Spleen (tissue), 11 donors: ENCODE results near the gene AR. TPM values are rescaled to one million over a fixed set of nuclear protein-coding genes. Genes with fewer than 3 reads are reported as not detected.

Source experiments
- DNase-seq: peaks from one replicate; pipeline ENCODE4 v3.0.0-alpha.2; 2020
- H3K27ac ChIP-seq, 8 donors: fragments of 200-600 bp; sonication (generic) in 7 of 8; 1 replicate in 4 of 8; 2 replicates in 4 of 8; pipeline versions ENCODE4 v1.5.0 to v1.8.0; 2016 to 2021; ENCODE audit warnings: inconsistent platforms in 4 of 8, mild to moderate bottlenecking in 4 of 8, moderate library complexity in 1 of 8
- H3K27me3 ChIP-seq, 7 donors: fragments of 200-600 bp; sonication (generic) in 6 of 7; replicated peaks in 1 of 7; 1 replicate in 4 of 7; 2 replicates in 3 of 7; pipeline versions ENCODE4 v1.5.0 to v1.8.0; 2016 to 2021; ENCODE audit warnings: inconsistent platforms in 3 of 7, mild to moderate bottlenecking in 1 of 7
- H3K36me3 ChIP-seq, 6 donors: fragments of 200-600 bp; sonication (generic) in 5 of 6; 1 replicate in 4 of 6; 2 replicates in 2 of 6; pipeline versions ENCODE4 v1.5.0 to v1.8.0; 2016 to 2021; ENCODE audit warnings: inconsistent platforms in 2 of 6
- H3K4me1 ChIP-seq, 6 donors: fragments of 200-600 bp; sonication (generic) in 5 of 6; 1 replicate in 3 of 6; 2 replicates in 3 of 6; pipeline versions ENCODE4 v1.5.0 to v1.8.0; 2016 to 2021; ENCODE audit warnings: inconsistent platforms in 3 of 6
- H3K4me3 ChIP-seq, 8 donors: fragments of 200-600 bp; sonication (generic) in 7 of 8; 1 replicate in 4 of 8; 2 replicates in 4 of 8; pipeline versions ENCODE4 v1.5.0 to v1.8.0; 2016 to 2021; ENCODE audit warnings: inconsistent platforms in 4 of 8, mild to moderate bottlenecking in 4 of 8, moderate library complexity in 2 of 8
- H3K9me3 ChIP-seq, 8 donors: fragments of 200-600 bp; sonication (generic) in 7 of 8; 1 replicate in 4 of 8; 2 replicates in 4 of 8; pipeline versions ENCODE4 v1.5.0 to v1.8.0; 2016 to 2021; ENCODE audit warnings: inconsistent platforms in 4 of 8
- POLR2A ChIP-seq, 3 donors: fragments of 450-650 bp; IDR thresholded peaks; one replicate each; pipeline ENCODE4 v1.5.1; 2017; ENCODE audit warnings: antibody characterized with exemption in 3 of 3, mild to moderate bottlenecking in 1 of 3
- POLR2AphosphoS5 ChIP-seq, 3 donors: sonication (generic); formaldehyde crosslinking; IDR thresholded peaks; one replicate each; pipeline ENCODE4 v1.5.1; 2017; ENCODE audit warnings: antibody characterized with exemption in 3 of 3
- WGBS, 5 donors: extraction: QIAGEN DNeasy Blood & Tissue Kit in 3 of 5; methylation state at CpG; one replicate each; pipeline versions ENCODE4 v1.1.5 to v1.1.7; 2013 to 2018; 5-methylcytosine and 5-hydroxymethylcytosine counted together
- intact Hi-C: fragments of 100-400 bp; cut with DNase I; formaldehyde crosslinking; loops from one replicate; pipeline ENCODE4 v1.15.0; 2023; ENCODE audit warnings: low total_unique reads
- polyA plus RNA-seq, 3 donors: library from polyadenylated mRNA; stranded (reverse); fragments of 200-250 nt; gene quantifications; one replicate each; pipeline ENCODE4 v1.2.1, GENCODE V29; 2013
- total RNA-seq, 7 donors: library from RNA; depleted of rRNA in 3 of 7; stranded (reverse); fragments of >200 nt in 3 of 7; fragmentation: NEBNext Ultra II Directional in 4 of 7; extraction: Animal tissue kit (Norgen Biotek cat#: 25700) in 4 of 7; gene quantifications; one replicate each; pipeline versions ENCODE4 v1.1.0 to v1.2.1, GENCODE V29; 2016 to 2021
- TF ChIP-seq, protein P1 (sequence below), 11 experiments: fragments of 200-600 bp in 7 of 11; fragments of 450-650 bp in 4 of 11; sonication (generic) in 4 of 11; IDR thresholded peaks in 8 of 11; conservative IDR thresholded peaks in 3 of 11; 1 replicate in 7 of 11; 2 replicates in 4 of 11; pipeline versions ENCODE4 v1.4.0 to v1.8.0; 2016 to 2021; ENCODE audit warnings: antibody characterized with exemption in 11 of 11, inconsistent platforms in 4 of 11, mild to moderate bottlenecking in 1 of 11
- donor health status: healthy with polysubstance abuse.
- donor health status: DM: no; HTN: no; CAD: no; lungs with moderate emphysema.
- donor health status: DM: no; HTN: no; CAD: no.
- donor health status: Bipolar disorder and iron deficiency.
- donor health status: healthy.
- donor health status: DM: no; HTN: no; CAD: no.
- donor health status: DM: yes; HTN: yes; CAD: no.

Gene AR
- total and polyA plus RNA-seq, 10 donors, result 0.13 to 10.1 (median 1.9) TPM

DNA sequence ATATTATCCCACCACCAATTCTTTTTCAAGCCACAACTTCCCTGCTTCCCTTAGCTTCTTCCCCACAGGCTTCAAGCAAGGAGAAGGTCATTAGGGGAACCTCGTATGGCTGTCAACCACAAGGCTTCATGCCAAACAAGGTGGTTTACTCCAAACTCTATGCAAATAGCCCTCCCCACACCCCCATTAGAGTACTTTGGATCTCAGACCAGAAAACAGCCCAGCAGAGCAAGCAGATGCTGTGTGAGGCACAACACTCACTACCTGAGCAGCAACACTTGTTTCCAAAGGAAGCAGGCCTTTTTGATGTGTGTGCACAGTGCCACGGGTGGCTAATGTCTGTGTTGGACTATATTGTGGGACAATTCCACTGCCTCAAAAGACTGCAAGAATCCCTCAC lies 189.0 kb downstream of the AR start:
- peaks cover 0 to 3% (median 0%) of the 10 kb centered on the region in 7 donors for H3K27me3 ChIP-seq
- H3K4me3 ChIP-seq, result no peak overlapping the region
- no peaks in the 10 kb centered on the region for H3K9me3 ChIP-seq
- WGBS, 5 donors, result 39 to 66% (median 56%) methylated on average over 2 of the region's 2 CpGs
- no peak overlapping the region for H3K27ac ChIP-seq
- no peaks in the 10 kb centered on the region for H3K36me3 ChIP-seq
- no peaks in the 10 kb centered on the region for H3K4me1 ChIP-seq
- intact Hi-C loops, result no loop called here
- DNase-seq, result no peak
- TF ChIP-seq POLR2A (IDR thresholded peaks at IDR 0.05) (no peak), POLR2AphosphoS5 (IDR thresholded peaks at IDR 0.05) (no peak)
- TF ChIP-seq, protein P1, sequence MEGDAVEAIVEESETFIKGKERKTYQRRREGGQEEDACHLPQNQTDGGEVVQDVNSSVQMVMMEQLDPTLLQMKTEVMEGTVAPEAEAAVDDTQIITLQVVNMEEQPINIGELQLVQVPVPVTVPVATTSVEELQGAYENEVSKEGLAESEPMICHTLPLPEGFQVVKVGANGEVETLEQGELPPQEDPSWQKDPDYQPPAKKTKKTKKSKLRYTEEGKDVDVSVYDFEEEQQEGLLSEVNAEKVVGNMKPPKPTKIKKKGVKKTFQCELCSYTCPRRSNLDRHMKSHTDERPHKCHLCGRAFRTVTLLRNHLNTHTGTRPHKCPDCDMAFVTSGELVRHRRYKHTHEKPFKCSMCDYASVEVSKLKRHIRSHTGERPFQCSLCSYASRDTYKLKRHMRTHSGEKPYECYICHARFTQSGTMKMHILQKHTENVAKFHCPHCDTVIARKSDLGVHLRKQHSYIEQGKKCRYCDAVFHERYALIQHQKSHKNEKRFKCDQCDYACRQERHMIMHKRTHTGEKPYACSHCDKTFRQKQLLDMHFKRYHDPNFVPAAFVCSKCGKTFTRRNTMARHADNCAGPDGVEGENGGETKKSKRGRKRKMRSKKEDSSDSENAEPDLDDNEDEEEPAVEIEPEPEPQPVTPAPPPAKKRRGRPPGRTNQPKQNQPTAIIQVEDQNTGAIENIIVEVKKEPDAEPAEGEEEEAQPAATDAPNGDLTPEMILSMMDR (IDR thresholded peaks at IDR 0.05 in 8 of 11, conservative IDR thresholded peaks at IDR 0.05 in 3 of 11), result no peak

DNA sequence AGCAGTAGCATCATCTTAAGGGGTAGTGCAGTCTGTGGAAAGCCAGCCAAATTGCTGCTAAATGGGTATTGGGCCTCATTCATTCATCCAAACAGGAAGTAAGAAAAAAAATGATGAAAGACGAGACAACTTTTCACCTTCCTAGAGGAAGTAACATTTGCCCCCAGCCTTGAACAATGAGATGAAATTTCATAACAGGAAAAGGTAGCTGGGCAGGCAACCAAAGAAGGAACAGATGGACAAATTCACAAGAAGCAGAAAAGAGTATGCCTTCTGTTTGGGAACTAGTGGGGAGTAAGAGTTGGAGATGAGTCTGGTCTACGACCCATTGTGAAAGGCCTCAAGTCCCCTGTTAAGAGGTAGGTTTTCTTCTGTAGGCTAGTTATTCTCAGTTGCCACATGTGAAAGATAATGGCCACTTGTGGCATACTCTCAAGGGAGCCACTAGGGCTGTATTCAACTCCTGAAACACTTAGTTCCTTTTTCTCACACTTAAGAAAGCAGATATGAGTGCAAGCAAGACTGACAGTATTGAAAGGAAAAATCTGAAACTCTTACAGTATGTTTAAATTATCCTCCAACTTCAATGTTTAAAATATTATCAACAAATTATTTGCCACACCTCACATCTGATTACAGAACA lies 190.4 kb downstream of the AR start:
- DNase-seq, result no peak
- H3K4me1 ChIP-seq, result no peaks in the 10 kb centered on the region
- H3K36me3 ChIP-seq, result no peaks in the 10 kb centered on the region
- no peaks in the 10 kb centered on the region for H3K9me3 ChIP-seq
- no peaks in the 10 kb centered on the region for H3K27me3 ChIP-seq
- peak overlapping the region in 3 of 8 donors; percentile 32 to 37 (median 32) for H3K27ac ChIP-seq
- H3K4me3 ChIP-seq, result no peak overlapping the region
- TF ChIP-seq POLR2AphosphoS5 (IDR thresholded peaks at IDR 0.05) (no peak), POLR2A (IDR thresholded peaks at IDR 0.05) (no peak)
- TF ChIP-seq, protein P1 (IDR thresholded peaks at IDR 0.05 in 8 of 11, conservative IDR thresholded peaks at IDR 0.05 in 3 of 11), result no peak
- 15 to 44% (median 39%) methylated on average over 2 of the region's 2 CpGs for WGBS, 5 donors
- intact Hi-C loops, result no loop called here

DNA sequence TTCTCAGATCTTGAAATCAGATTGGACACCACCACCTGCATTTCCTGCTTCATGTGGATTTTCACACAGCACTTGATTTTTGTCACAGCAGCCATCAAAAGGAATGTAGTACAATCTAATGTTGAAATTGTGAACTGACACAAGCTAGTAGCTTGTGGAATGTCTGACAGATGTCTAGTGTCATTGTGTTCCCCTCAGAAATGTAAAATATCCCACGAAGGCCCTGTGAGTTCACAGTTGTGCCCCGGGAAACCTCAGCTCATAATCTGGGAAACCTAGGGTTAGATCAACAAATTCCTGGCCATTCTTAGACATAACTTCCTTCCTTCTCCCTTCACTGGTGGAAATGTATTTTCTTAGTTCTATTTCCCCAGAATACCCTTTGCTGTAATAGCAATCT lies 205.7 kb downstream of the AR start:
- intact Hi-C loops, result no loop called here
- WGBS, 5 donors, result 35 to 66% (median 53%) methylated on average over 2 of the region's 2 CpGs

DNA sequence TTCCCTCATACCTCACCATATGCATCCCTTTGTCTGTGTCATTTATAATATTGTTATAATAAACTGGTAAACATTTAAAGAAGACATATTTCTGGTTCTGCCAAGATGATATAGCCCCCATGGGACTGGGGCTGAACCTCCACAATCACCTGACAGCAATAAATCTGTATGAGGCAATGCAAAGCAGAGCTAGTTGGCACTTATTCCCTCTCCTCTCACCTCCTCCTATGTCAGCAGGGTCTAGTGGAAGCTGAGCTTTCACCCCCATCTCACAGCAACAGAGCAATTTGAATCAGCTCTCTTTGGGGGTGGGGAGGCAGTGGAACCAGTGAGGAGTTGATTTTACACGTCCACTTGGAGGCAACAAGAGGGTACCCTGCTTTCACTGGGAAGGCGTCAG lies 206.9 kb downstream of the AR start:
- no peak for DNase-seq
- H3K4me1 ChIP-seq, result no peaks in the 10 kb centered on the region
- TF ChIP-seq, protein P1 (IDR thresholded peaks at IDR 0.05 in 8 of 11, conservative IDR thresholded peaks at IDR 0.05 in 3 of 11), result no peak
- TF ChIP-seq POLR2A (IDR thresholded peaks at IDR 0.05) (no peak), POLR2AphosphoS5 (IDR thresholded peaks at IDR 0.05) (no peak)
- WGBS, 5 donors, result 47 to 95% (median 78%) methylated on average over 2 of the region's 2 CpGs
- H3K9me3 ChIP-seq, result peaks cover 0 to 21% (median 0%) of the 10 kb centered on the region in 8 donors
- no peak overlapping the region for H3K27ac ChIP-seq
- no peak overlapping the region for H3K4me3 ChIP-seq
- intact Hi-C loops, result no loop called here
- no peaks in the 10 kb centered on the region for H3K27me3 ChIP-seq
- no peaks in the 10 kb centered on the region for H3K36me3 ChIP-seq

More for the DNA sequence above, 205.7 kb downstream of the AR start:
- no peak for TF ChIP-seq POLR2AphosphoS5 (IDR thresholded peaks at IDR 0.05)
- no peak for TF ChIP-seq POLR2A (IDR thresholded peaks at IDR 0.05)
- TF ChIP-seq, protein P1 (IDR thresholded peaks at IDR 0.05 in 8 of 11, conservative IDR thresholded peaks at IDR 0.05 in 3 of 11), result no peak
- Histone ChIP-seq H3K4me1 (no peaks in the 10 kb centered on the region), H3K9me3 (peaks cover 0 to 21% (median 0%) of the 10 kb centered on the region in 8 donors), H3K27me3 (no peaks in the 10 kb centered on the region), H3K36me3 (no peaks in the 10 kb centered on the region), H3K27ac (no peak overlapping the region), H3K4me3 (no peak overlapping the region)
- no peak for DNase-seq
